Measurements from ENCODE around the gene CCDC112.

The CCDC112 gene

DNA sequence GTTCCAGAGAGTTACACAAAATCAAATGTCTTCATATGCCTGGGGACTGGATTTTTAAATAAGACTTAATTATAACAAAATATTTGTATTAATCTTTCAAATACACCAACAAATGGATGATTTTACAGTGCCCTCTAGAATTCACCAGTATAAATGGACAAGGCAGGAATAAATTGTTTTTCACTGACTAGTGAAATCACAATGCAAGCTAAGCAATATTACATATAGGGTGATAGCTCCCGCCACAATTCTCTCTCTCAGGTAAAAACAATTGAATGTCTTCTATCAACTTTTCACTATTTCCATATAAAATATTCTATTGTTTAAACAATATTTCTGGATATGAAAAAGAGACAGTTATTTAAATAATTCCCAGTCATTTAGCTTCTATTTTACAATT lies 8.0 kb upstream of the CCDC112 start:
- H2BK12ac ChIP-seq (ENCODE audit: low read length), result no peak overlapping the region
- H2BK15ac ChIP-seq (ENCODE audit: low read length), result no peak overlapping the region
- no peak overlapping the region for H3K27ac ChIP-seq (replicated peaks; ENCODE audit: low read length)
- H3K23ac ChIP-seq (ENCODE audit: low read depth, low read length, poor library complexity), result no peak overlapping the region
- H3K18ac ChIP-seq (ENCODE audit: low read length), result no peak overlapping the region
- no peak overlapping the region for H2BK120ac ChIP-seq (ENCODE audit: low read depth, low read length)
- H3K79me1 ChIP-seq (ENCODE audit: low read depth, low read length), result no peaks in the 10 kb centered on the region
- no peaks in the 10 kb centered on the region for H3K4me1 ChIP-seq (ENCODE audit: control insufficient read depth in 2 of 2, insufficient read depth in 1 of 2, low read depth in 1 of 2, low read length in 2 of 2)
- H4K91ac ChIP-seq (ENCODE audit: low read depth, low read length, poor library complexity), result no peak overlapping the region
- H3K4ac ChIP-seq (ENCODE audit: low read length), result no peak overlapping the region
- no peak overlapping the region for H3K9ac ChIP-seq (ENCODE audit: low read depth, low read length, poor library complexity)
- H3K36me3 ChIP-seq (replicated peaks in 1 of 2; ENCODE audit: control insufficient read depth in 2 of 2, insufficient read depth in 2 of 2, low read length in 2 of 2), result no peaks in the 10 kb centered on the region
- no peak overlapping the region for H2AK5ac ChIP-seq (ENCODE audit: low read depth, low read length)
- H3K9me3 ChIP-seq (replicated peaks in 1 of 2; ENCODE audit: control insufficient read depth in 2 of 2, insufficient read depth in 1 of 2, low read depth in 1 of 2, low read length in 2 of 2), result no peaks in the 10 kb centered on the region
- H3K27me3 ChIP-seq (ENCODE audit: control insufficient read depth in 3 of 3, insufficient read depth in 3 of 3, low read depth in 1 of 3, low read length in 3 of 3), result peaks cover 0 to 12% (median 0%) of the 10 kb centered on the region in 3 experiments
- H2AFZ ChIP-seq (ENCODE audit: low read length), result no peak overlapping the region
- no peak overlapping the region for H3K14ac ChIP-seq (ENCODE audit: low read length)
- no CpG with 5 or more reads among the region's 1 CpG for whole genome bisulfite sequencing, 2 donors (ENCODE audit: extremely low coverage in 2 of 2, insufficient read length in 2 of 2, insufficient replicate concordance in 1 of 2)
- DNase-seq (ENCODE audit: low spot score), result no peak
- H3K4me2 ChIP-seq (ENCODE audit: insufficient read depth, low read length, poor library complexity, severe bottlenecking), result no peak overlapping the region
- no peak overlapping the region for H2BK5ac ChIP-seq (ENCODE audit: low read length)
- H3K4me3 ChIP-seq (ENCODE audit: low read length in 2 of 2), result no peak overlapping the region
- no peak overlapping the region for H4K8ac ChIP-seq (ENCODE audit: low read depth, low read length)

GRCh38 chr5:115298811-115299210 lies 2.4 kb upstream of the CCDC112 start:
- Histone ChIP-seq H4K91ac (ENCODE audit: low read depth, low read length, poor library complexity) (no peak overlapping the region), H3K4me3 (ENCODE audit: low read length in 2 of 2) (no peak overlapping the region), H3K27me3 (ENCODE audit: control insufficient read depth in 3 of 3, insufficient read depth in 3 of 3, low read depth in 1 of 3, low read length in 3 of 3) (peaks cover 0 to 13% (median 0%) of the 10 kb centered on the region in 3 experiments), H2AFZ (ENCODE audit: low read length) (no peak overlapping the region), H3K4me1 (ENCODE audit: control insufficient read depth in 2 of 2, insufficient read depth in 1 of 2, low read depth in 1 of 2, low read length in 2 of 2) (no peaks in the 10 kb centered on the region), H2AK5ac (ENCODE audit: low read depth, low read length) (no peak overlapping the region), H2BK120ac (ENCODE audit: low read depth, low read length) (no peak overlapping the region), H2BK5ac (ENCODE audit: low read length) (no peak overlapping the region), H3K27ac (replicated peaks; ENCODE audit: low read length) (no peak overlapping the region), H3K14ac (ENCODE audit: low read length) (no peak overlapping the region), H3K36me3 (replicated peaks in 1 of 2; ENCODE audit: control insufficient read depth in 2 of 2, insufficient read depth in 2 of 2, low read length in 2 of 2) (no peaks in the 10 kb centered on the region), H3K9me3 (replicated peaks in 1 of 2; ENCODE audit: control insufficient read depth in 2 of 2, insufficient read depth in 1 of 2, low read depth in 1 of 2, low read length in 2 of 2) (peaks cover 0 to 4% of the 10 kb centered on the region in 2 donors), H3K18ac (ENCODE audit: low read length) (no peak overlapping the region), H4K8ac (ENCODE audit: low read depth, low read length) (no peak overlapping the region), H2BK12ac (ENCODE audit: low read length) (no peak overlapping the region), H3K23ac (ENCODE audit: low read depth, low read length, poor library complexity) (no peak overlapping the region), H3K79me1 (ENCODE audit: low read depth, low read length) (peaks cover 3% of the 10 kb centered on the region), H3K4me2 (ENCODE audit: insufficient read depth, low read length, poor library complexity, severe bottlenecking) (no peak overlapping the region), H3K9ac (ENCODE audit: low read depth, low read length, poor library complexity) (no peak overlapping the region), H3K4ac (ENCODE audit: low read length) (no peak overlapping the region), H2BK15ac (ENCODE audit: low read length) (no peak overlapping the region)
- DNase-seq (ENCODE audit: low spot score), result no peak
- WGBS, 2 donors (ENCODE audit: extremely low coverage in 2 of 2, insufficient read length in 2 of 2, insufficient replicate concordance in 1 of 2), result no CpG with 5 or more reads among the region's 1 CpG

DNA sequence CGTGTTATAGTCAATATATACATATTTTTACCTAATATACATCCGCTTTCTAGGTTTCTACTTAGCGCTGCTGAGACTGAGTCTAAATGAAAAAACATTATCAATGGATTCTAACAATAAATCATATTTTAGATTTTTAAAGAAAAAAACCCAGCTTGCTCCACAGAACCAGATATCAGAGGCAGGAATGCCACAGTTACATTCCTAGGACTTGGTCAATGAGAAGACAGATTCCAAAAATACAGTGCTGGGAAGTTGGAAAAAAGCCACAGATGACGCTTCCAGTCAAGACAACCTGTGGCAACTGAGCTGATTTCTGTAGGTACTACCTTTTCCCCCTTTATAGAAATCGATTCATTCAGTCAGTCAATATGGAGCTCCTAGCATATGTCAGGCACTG lies 577 bp upstream of the CCDC112 start:
- H3K36me3 ChIP-seq (replicated peaks in 1 of 2; ENCODE audit: control insufficient read depth in 2 of 2, insufficient read depth in 2 of 2, low read length in 2 of 2), result peaks cover 0 to 3% of the 10 kb centered on the region in 2 donors
- H2BK120ac ChIP-seq (ENCODE audit: low read depth, low read length), result no peak overlapping the region
- H2BK15ac ChIP-seq (ENCODE audit: low read length), result no peak overlapping the region
- H2AFZ ChIP-seq (ENCODE audit: low read length), result no peak overlapping the region
- H3K4me3 ChIP-seq (ENCODE audit: low read length in 2 of 2), result peak overlapping the region in 1 of 2 donors; percentile 29
- no peak overlapping the region for H3K9ac ChIP-seq (ENCODE audit: low read depth, low read length, poor library complexity)
- no peak overlapping the region for H3K18ac ChIP-seq (ENCODE audit: low read length)
- peaks cover 0 to 9% (median 0%) of the 10 kb centered on the region in 3 experiments for H3K27me3 ChIP-seq (ENCODE audit: control insufficient read depth in 3 of 3, insufficient read depth in 3 of 3, low read depth in 1 of 3, low read length in 3 of 3)
- no peak overlapping the region for H2AK5ac ChIP-seq (ENCODE audit: low read depth, low read length)
- H4K91ac ChIP-seq (ENCODE audit: low read depth, low read length, poor library complexity), result no peak overlapping the region
- WGBS, 2 donors (ENCODE audit: extremely low coverage in 2 of 2, insufficient read length in 2 of 2, insufficient replicate concordance in 1 of 2), result no CpG with 5 or more reads among the region's 5 CpGs
- peaks cover 3% of the 10 kb centered on the region for H3K79me1 ChIP-seq (ENCODE audit: low read depth, low read length)
- no peak overlapping the region for H4K8ac ChIP-seq (ENCODE audit: low read depth, low read length)
- no peak for DNase-seq (ENCODE audit: low spot score)
- no peak overlapping the region for H3K23ac ChIP-seq (ENCODE audit: low read depth, low read length, poor library complexity)
- no peak overlapping the region for H3K14ac ChIP-seq (ENCODE audit: low read length)
- no peak overlapping the region for H2BK5ac ChIP-seq (ENCODE audit: low read length)
- no peak overlapping the region for H3K4me2 ChIP-seq (ENCODE audit: insufficient read depth, low read length, poor library complexity, severe bottlenecking)
- H3K9me3 ChIP-seq (replicated peaks in 1 of 2; ENCODE audit: control insufficient read depth in 2 of 2, insufficient read depth in 1 of 2, low read depth in 1 of 2, low read length in 2 of 2), result peaks cover 6 to 16% of the 10 kb centered on the region in 2 donors
- no peak overlapping the region for H2BK12ac ChIP-seq (ENCODE audit: low read length)
- H3K4me1 ChIP-seq (ENCODE audit: control insufficient read depth in 2 of 2, insufficient read depth in 1 of 2, low read depth in 1 of 2, low read length in 2 of 2), result no peaks in the 10 kb centered on the region
- H3K4ac ChIP-seq (ENCODE audit: low read length), result no peak overlapping the region
- no peak overlapping the region for H3K27ac ChIP-seq (replicated peaks; ENCODE audit: low read length)

GRCh38 chr5:115295777-115296123 lies 704 bp downstream of the CCDC112 start:
- H2BK5ac ChIP-seq (ENCODE audit: low read length), result no peak overlapping the region
- H2BK120ac ChIP-seq (ENCODE audit: low read depth, low read length), result no peak overlapping the region
- H3K27me3 ChIP-seq (ENCODE audit: control insufficient read depth in 3 of 3, insufficient read depth in 3 of 3, low read depth in 1 of 3, low read length in 3 of 3), result peaks cover 0 to 9% (median 0%) of the 10 kb centered on the region in 3 experiments
- peak overlapping the region; percentile 98 for H2AFZ ChIP-seq (ENCODE audit: low read length)
- no peak overlapping the region for H3K27ac ChIP-seq (replicated peaks; ENCODE audit: low read length)
- peak overlapping the region; percentile 97 for H3K4me2 ChIP-seq (ENCODE audit: insufficient read depth, low read length, poor library complexity, severe bottlenecking)
- H3K4me3 ChIP-seq (ENCODE audit: low read length in 2 of 2), result peak overlapping the region; percentile 65 to 97
- H3K9ac ChIP-seq (ENCODE audit: low read depth, low read length, poor library complexity), result peak overlapping the region; percentile 53
- peaks cover 3% of the 10 kb centered on the region for H3K79me1 ChIP-seq (ENCODE audit: low read depth, low read length)
- peaks cover 6 to 23% of the 10 kb centered on the region in 2 donors for H3K9me3 ChIP-seq (replicated peaks in 1 of 2; ENCODE audit: control insufficient read depth in 2 of 2, insufficient read depth in 1 of 2, low read depth in 1 of 2, low read length in 2 of 2)
- H2BK12ac ChIP-seq (ENCODE audit: low read length), result no peak overlapping the region
- no CpG with 5 or more reads among the region's 11 CpGs for WGBS, 2 donors (ENCODE audit: extremely low coverage in 2 of 2, insufficient read length in 2 of 2, insufficient replicate concordance in 1 of 2)
- H4K8ac ChIP-seq (ENCODE audit: low read depth, low read length), result no peak overlapping the region
- H3K18ac ChIP-seq (ENCODE audit: low read length), result peak overlapping the region; percentile 99
- peaks cover 0 to 3% of the 10 kb centered on the region in 2 donors for H3K36me3 ChIP-seq (replicated peaks in 1 of 2; ENCODE audit: control insufficient read depth in 2 of 2, insufficient read depth in 2 of 2, low read length in 2 of 2)
- DNase-seq (ENCODE audit: low spot score), result no peak
- no peak overlapping the region for H2AK5ac ChIP-seq (ENCODE audit: low read depth, low read length)
- peak overlapping the region; percentile 98 for H3K23ac ChIP-seq (ENCODE audit: low read depth, low read length, poor library complexity)
- no peak overlapping the region for H4K91ac ChIP-seq (ENCODE audit: low read depth, low read length, poor library complexity)
- no peak overlapping the region for H3K4ac ChIP-seq (ENCODE audit: low read length)
- H3K14ac ChIP-seq (ENCODE audit: low read length), result no peak overlapping the region
- no peaks in the 10 kb centered on the region for H3K4me1 ChIP-seq (ENCODE audit: control insufficient read depth in 2 of 2, insufficient read depth in 1 of 2, low read depth in 1 of 2, low read length in 2 of 2)
- H2BK15ac ChIP-seq (ENCODE audit: low read length), result no peak overlapping the region
